ENCODE measurements around the gene PTPN3.

Gene PTPN3

DNA sequence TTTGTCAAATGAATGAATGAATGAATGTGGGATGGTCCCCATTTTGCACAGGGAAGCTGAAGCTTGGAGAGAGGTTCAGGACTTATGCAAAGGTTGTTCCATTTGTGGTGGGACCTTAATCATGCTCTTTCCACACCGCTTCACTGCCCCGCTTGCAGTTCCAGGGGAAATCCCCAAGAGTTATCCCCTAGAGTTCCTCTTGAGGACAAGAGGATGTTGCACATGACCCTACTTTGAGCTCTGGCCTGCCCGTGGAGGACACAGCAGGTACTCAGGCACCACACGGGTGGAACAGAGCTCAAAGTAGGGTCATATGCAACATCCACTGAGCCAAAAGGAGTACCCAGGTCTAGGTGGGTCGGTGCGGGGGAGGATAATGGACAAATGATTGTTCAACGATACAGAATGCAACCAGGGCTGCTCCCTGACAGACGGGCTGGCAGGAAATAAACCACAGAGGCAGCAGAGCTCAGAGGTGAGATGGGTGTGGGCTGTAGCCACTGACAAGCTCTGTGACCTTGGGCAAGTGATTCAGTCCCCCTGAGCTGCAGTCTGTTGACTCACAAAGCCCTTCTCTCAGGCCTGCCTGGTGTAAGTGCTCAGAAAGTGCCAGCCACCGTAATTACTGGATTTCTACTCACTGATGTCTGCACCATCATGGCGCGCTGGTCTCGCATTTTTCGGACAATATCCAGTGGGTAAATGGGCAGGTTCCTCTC lies 116.9 kb downstream of the PTPN3 start:
- Histone ChIP-seq H3K4me3 (no peak overlapping the region), H3K9me3 (peaks cover 0 to 4% (median 0%) of the 10 kb centered on the region in 3 donors), H3K36me3 (peaks cover 78 to 83% (median 81%) of the 10 kb centered on the region in 3 donors), H3K27ac (no peak overlapping the region), H3K27me3 (no peaks in the 10 kb centered on the region), H3K4me1 (no peaks in the 10 kb centered on the region)
- DNase-seq, result no peak
- TF ChIP-seq, protein P1, sequence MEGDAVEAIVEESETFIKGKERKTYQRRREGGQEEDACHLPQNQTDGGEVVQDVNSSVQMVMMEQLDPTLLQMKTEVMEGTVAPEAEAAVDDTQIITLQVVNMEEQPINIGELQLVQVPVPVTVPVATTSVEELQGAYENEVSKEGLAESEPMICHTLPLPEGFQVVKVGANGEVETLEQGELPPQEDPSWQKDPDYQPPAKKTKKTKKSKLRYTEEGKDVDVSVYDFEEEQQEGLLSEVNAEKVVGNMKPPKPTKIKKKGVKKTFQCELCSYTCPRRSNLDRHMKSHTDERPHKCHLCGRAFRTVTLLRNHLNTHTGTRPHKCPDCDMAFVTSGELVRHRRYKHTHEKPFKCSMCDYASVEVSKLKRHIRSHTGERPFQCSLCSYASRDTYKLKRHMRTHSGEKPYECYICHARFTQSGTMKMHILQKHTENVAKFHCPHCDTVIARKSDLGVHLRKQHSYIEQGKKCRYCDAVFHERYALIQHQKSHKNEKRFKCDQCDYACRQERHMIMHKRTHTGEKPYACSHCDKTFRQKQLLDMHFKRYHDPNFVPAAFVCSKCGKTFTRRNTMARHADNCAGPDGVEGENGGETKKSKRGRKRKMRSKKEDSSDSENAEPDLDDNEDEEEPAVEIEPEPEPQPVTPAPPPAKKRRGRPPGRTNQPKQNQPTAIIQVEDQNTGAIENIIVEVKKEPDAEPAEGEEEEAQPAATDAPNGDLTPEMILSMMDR (IDR thresholded peaks at IDR 0.05), result no peak
- intact Hi-C loops (cut with DNase I; ENCODE audit: low total_unique reads), result no loop called here

DNA sequence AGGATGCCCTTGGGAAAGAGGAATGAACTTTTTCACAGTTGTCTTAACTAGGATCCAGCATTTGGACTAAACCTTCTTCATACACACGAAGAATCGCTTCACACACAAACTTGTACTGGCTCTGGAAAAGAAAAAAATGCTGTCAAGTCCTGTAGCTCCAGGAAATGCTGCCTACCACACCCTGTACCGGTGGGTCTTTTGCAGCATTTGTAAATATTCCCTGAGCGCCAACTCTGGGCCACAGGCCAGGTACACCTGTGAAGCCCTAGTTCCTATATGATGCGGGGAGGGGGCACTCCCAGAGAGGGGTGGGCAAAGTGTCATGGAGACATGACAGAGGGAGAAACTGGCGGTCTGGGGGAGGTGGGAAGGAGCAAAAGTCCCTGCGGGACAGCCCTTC lies 118.6 kb downstream of the PTPN3 start:
- Histone ChIP-seq H3K27ac (no peak overlapping the region), H3K4me3 (no peak overlapping the region), H3K4me1 (no peaks in the 10 kb centered on the region), H3K27me3 (no peaks in the 10 kb centered on the region), H3K9me3 (peaks cover 0 to 4% (median 0%) of the 10 kb centered on the region in 3 donors), H3K36me3 (peaks cover 65 to 77% (median 65%) of the 10 kb centered on the region in 3 donors)
- TF ChIP-seq, protein P1 (IDR thresholded peaks at IDR 0.05), result no peak
- no peak for DNase-seq
- intact Hi-C loops (cut with DNase I; ENCODE audit: low total_unique reads), result no loop called here

DNA sequence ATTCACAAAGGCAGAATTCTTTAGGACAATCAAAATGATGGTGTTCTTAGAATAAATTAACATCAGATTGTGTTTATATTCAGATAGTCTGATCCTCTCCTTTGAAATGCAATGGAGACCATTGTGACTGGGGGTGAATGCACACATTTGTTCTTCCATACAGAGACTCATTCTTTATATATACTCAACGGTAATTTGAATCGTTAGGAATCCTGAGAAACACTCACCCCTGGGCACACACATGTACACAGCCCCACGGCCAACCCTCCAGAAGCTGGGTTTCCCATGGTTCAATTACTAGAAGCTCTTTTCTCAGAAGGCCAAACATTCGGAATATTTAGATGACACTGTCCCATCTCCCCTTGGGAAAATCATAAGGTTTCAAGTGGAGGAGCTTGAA lies 119.8 kb downstream of the PTPN3 start:
- TF ChIP-seq, protein P1 (IDR thresholded peaks at IDR 0.05), result no peak

DNA sequence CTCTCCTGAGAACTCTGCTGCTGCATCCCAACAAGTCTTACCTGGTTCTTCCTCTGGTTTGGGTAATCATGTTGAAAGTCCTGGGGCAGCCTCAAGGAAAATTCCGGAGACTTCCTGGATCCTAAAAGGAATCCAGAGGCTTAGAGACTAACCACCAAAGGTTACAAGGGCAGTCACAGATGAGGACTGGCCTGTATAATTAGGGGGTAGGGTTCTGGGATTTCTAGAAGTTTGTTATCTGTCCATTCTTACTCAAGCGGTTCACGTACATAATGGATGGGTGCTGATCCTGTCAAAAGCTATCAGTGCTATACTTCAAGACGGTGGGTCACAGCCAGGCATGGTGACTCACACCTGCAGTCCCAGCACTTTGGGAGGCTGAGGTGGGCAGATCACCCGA lies 125.9 kb downstream of the PTPN3 start:
- DNase-seq, result no peak
- Histone ChIP-seq H3K36me3 (peaks cover 0 to 11% (median 4%) of the 10 kb centered on the region in 3 donors), H3K4me3 (no peak overlapping the region), H3K27ac (no peak overlapping the region), H3K4me1 (no peaks in the 10 kb centered on the region), H3K27me3 (no peaks in the 10 kb centered on the region), H3K9me3 (no peaks in the 10 kb centered on the region)
- TF ChIP-seq, protein P1 (IDR thresholded peaks at IDR 0.05), result no peak
- intact Hi-C loops (cut with DNase I; ENCODE audit: low total_unique reads), result no loop called here

More for the DNA sequence above, 119.8 kb downstream of the PTPN3 start:
- no peak overlapping the region for H3K27ac ChIP-seq
- intact Hi-C loops (cut with DNase I; ENCODE audit: low total_unique reads), result no loop called here
- no peaks in the 10 kb centered on the region for H3K4me1 ChIP-seq
- H3K4me3 ChIP-seq, result no peak overlapping the region
- no peak for DNase-seq
- H3K36me3 ChIP-seq, result peaks cover 53 to 65% (median 53%) of the 10 kb centered on the region in 3 donors
- H3K27me3 ChIP-seq, result no peaks in the 10 kb centered on the region
- peaks cover 0 to 4% (median 0%) of the 10 kb centered on the region in 3 donors for H3K9me3 ChIP-seq

DNA sequence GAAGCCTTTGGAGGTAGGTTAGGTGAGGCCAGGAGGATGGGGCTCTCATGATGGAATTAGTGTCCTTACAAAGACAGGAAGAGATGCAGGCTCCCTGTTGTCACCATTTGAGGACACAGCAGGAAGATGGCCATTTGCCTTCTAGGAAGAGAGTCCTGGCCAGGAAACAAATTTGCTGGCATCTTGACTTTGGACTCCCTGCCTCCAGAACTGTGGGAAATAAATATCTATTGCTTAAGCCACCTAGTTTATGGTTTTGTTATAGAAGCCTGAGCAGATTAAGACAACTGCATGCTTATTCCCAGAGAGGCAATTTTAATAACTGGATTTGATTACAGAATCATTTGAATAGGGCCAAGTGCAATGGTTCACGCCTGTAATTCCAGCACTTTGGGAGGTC lies 126.7 kb downstream of the PTPN3 start:
- Histone ChIP-seq H3K9me3 (no peaks in the 10 kb centered on the region), H3K27me3 (no peaks in the 10 kb centered on the region), H3K27ac (no peak overlapping the region), H3K4me3 (no peak overlapping the region), H3K36me3 (peaks cover 0 to 11% (median 4%) of the 10 kb centered on the region in 3 donors), H3K4me1 (no peaks in the 10 kb centered on the region)
- TF ChIP-seq, protein P1 (IDR thresholded peaks at IDR 0.05), result no peak
- intact Hi-C loops (cut with DNase I; ENCODE audit: low total_unique reads), result no loop called here
- DNase-seq, result no peak
